GM11168 (cell line): Measurements from ENCODE around the gene POU6F1.
"Not testable (repeated sequence)": the region's sequence is repeated elsewhere in the genome, so short reads cannot be mapped to it uniquely, and the experiment has no call there.

Experiments
- in situ Hi-C: fragments of 300-500 bp; cut with MboI; formaldehyde crosslinking; loops from one replicate; pipeline ENCODE4 v1.12.0; 2022; ENCODE audit warnings: low sequenced_read_pairs; ENCODE audit not compliant: unreplicated experiment

POU6F1 gene

DNA sequence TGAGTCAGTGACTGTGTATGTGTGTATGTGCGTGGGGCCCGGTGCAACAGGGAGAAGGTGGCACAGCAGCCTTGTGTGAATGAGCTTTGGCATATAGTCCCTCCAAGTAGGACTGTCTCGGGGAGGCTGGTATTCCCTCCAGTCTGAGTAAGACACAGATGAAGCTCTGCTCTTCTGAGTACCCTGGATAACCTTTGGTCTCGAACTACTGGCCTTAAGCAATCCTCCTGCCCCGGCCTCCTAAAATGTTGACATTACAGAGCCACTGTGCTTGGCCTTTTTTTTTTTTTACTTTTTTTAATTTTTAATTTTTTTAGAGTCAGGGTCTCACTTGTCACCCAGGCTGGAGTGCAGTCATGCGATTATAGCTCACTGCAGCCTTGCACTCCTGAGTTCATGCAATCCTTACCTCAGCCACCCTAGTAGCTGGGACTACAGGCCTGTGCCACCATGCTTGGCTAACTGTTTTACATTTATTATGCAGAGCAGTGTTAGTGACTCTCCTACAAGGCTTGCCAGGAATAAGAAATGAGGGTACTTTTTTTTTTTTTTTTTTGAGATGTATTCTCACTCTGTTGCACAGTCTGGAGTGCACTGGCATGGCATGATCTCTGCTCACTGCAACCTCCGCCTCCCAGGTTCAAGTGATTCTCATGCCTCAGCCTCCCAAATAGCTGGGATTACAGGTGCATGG, 11.4 kb upstream of the POU6F1 start:
- in situ Hi-C loops, result no loop called here

DNA sequence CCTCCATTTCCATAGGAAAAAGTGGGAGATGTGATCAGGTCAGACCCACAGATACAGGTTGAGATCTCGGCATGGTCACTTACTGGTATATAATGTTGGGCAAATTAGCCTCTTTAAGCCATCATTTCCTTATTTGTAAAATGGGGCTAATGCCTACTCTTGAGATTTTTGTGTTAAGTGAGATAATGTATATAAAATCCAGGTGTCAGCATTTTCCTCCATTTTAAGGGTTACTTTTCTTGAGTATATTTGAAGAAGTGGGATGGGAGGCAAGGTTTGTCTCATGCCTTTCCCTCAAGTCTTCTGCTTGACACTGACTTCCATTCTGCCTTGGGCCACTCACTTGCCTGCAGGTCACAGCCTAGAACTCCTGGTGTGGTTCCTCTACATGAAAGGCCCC, 10.1 kb upstream of the POU6F1 start:
- in situ Hi-C loops, result no loop called here

DNA sequence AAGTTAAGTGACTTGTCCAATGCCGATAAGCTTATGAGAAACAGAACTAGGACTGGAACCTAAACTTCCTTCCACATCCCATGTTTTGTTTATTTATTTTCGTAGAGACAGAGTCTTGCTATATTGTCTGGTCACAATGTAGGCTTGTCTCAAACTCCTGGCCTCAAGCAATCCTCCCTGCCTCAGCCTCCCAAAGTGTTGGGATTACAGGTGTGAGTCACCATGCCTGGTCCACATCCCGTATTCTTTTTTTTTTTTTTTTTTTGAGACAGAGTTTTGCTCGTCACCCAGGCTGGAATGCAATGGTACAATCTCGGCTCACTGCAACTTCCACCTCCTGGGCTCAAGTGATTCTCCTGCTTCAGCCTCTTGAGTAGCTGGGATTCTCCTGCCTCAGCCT, 9.2 kb upstream of the POU6F1 start:
- in situ Hi-C loops, result not testable (repeated sequence)

DNA sequence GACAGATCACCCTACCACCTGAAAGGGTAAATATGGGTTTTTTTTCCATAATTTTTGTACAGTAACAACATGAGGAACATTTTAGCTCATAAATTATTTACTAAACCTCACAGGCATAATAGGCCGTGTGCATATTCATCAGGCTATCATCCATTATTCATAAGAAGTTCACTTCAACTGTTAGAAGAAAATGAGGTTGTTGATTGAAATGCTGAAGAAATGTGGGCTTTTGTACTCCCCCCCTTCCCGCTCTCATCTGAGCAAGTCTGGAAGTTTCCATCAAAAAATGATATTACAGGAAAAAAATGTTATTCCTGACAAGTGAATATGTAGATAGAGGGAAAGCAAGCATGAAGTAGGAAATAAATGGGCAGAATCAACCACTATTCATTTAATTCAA, 7.9 kb upstream of the POU6F1 start:
- in situ Hi-C loops, result no loop called here

DNA sequence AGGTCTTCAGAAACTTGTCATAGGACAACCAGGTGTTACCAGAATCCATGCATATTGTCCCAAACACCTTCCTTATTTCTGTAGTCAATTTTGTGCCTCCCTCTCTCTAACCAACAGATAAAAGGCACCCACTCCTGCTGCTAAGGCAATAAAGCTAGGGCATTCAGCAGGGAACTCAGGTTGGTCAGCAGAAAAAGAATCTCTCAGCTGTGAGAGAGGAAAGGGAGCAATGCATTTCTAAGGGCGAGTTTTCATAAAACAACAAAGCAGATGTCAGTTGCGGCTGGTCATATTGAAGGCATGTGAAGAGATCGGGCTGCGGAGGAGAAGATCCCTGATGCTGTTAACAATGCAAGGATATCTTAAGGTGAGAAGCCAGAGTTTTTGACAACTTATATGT, 7.4 kb upstream of the POU6F1 start:
- in situ Hi-C loops, result no loop called here

DNA sequence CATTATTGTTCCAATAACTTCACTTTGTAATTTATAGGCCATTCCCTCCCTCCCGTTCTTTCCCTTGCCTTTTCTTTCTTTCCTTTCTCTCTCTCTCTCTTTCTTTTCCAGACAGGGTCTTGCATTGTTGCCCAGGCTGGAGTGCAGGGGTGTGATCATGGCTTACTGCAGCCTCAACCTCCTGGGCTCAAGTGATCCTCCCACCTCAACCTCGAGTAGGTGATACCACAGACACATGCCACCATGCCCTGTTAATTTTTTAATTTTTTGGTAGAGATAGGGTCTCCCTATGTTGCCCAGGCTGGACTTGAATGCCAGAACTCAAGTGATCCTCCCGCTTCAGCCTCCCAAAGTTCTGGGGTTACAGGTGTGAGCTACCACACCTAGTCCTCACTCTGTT, 6.8 kb upstream of the POU6F1 start:
- in situ Hi-C loops, result no loop called here

DNA sequence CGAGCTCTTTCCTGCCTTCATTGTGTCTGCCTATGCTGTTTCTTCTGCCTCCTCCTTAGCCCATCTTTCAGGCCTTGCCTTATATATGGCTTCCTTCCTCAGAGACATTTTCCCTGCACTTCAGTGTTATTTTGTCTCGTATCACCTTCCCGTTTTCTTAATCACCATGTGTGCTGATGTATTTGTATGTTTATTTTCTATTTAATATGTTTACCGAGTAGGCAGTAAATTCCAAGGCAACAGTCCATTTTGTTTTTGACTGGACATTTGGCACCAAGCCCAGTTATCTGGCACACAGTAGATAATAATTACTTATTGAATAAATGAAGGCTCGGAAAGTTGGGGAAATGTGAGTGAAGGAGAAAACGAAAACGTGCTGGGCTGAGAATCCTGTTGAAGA, 4.6 kb upstream of the POU6F1 start:
- in situ Hi-C loops, result no loop called here

DNA sequence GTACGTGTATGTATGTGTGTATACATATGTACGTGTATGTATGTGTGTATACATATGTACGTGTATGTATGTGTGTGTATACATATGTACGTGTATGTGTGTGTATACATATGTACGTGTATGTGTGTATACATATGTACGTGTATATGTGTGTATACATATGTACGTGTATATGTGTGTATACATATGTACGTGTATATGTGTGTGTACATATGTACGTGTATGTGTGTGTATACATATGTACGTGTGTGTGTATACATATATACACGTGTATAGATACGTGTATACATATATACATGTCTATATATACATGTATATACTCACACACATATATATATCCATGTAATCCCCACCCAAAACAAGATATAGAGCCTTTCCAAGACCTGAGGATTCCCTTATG, 2.0 kb upstream of the POU6F1 start:
- in situ Hi-C loops, result not testable (repeated sequence)

DNA sequence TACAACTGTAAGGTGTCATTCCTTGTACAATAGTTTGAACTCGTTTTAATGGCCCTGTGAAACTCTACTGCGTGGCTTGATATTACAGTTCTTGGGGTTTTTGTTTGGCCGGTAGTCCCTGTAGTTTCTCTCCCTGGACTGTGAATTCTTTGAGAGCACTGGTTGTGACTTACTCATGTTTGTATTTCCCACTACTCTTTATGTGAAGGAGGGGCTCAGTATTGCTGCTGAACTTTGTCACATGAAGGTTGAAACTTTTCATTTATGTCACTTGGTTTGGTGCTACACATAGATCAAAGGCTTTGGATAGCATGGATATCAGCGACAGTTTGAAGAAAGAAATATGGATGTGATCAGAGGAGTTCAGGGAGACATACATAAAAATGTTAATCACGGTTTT, 1.5 kb upstream of the POU6F1 start:
- in situ Hi-C loops, result no loop called here

DNA sequence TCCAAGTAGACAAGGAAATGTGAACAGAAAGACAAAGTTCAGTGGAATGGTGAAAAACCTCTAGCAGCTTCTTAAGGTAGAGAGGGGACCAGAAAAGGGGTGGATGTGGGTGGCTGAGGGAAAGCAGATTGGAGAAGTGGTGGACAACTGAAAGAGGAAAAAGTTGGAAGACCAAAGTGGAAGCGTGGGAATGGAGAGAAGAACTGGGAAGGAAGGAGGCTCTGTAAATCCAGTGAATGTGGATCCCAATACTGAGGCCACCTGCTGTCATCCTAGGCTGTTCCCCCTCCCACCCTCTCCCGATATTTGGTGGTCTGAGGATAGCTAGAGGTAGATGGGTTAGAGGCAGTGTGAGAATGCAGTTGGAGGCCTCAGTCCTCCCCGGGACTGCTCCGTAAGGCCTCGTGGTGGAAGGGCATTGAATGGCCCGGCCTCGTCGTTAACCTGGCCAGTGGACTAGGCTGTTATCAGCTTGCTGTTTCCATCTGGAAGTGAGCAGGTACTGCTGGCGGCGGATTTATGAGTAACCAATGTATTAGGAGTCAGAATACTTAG, 822 bp upstream of the POU6F1 start:
- in situ Hi-C loops, result no loop called here

DNA sequence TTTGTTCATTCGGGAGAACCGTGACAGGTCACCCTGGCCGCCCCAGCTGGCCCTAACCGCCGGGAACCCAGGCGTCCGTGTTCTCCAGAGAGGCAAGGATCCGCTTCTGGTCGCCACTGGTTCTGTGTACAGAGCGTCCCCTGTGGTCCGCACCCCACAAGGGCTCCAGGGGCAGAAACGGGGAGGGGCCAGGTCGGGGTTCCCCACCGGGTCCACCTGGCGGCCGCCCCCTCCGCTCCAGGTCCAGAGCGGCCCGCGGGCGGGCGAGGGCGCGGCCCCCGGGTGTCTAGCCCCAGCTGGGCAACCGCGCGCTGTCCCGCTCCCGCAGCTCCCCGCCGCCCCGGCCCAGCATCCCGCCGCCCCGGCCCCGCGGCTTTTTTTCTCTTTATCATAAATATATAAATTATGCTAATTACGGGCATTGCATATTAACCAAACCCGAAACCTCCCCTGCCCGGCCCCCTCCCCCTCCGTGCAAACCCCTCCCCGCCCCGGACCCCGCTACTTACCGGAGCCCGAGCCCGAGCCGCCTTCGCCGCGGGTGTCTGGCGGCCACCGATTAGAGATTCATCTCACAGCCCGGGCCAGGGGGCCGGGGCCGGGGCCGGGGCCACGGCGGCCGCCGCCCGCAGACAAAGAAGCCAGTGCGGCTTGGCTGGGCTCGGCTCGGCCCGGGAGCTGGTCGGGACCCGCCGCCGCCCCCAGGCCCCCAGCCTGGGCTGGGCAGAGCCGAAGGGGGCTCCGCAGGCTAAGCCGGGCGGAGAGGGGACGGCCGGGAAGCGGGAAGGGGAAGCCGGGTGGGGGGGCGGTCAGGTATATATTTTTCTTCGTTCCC, 512 bp downstream of the POU6F1 start:
- in situ Hi-C loops, result no loop called here

DNA sequence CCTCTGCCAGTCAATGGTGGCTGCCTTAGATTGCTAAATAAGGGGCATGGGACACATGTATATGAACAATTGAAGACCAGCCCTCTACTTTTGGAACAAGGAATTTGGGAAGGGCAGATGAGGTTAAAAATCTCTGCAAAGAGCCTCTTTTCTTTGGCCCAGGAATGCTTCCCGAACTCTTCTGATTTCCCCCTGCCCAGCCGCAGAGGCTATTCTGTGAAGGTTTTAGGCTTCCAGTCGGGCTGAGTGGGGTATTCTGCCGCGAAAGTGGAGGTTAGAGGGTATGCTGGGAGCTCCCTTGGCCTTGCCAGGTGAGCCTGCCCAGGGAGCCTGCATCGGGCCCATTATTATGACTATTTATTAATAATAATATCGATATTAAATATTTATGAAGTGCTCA, 1.2 kb downstream of the POU6F1 start:
- in situ Hi-C loops, result no loop called here

DNA sequence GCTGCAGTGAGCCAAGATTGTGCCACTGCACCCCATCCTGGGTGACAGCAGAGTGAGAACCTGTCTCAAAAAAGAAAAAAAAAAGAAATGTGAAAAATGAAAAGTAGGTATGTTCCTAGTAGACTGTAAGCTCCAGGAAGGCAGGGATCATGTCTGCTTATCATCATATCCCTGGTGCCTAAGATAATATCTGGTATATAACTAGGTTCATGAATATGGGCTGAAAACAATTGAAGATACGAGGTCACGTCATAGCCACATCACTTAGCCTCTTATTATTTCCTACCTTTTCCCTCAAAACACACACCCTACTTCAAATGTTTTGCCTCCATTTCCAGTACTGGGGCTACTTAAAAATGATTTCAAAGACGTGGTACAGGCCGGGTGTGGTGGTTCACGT, 3.0 kb downstream of the POU6F1 start:
- in situ Hi-C loops, result no loop called here

DNA sequence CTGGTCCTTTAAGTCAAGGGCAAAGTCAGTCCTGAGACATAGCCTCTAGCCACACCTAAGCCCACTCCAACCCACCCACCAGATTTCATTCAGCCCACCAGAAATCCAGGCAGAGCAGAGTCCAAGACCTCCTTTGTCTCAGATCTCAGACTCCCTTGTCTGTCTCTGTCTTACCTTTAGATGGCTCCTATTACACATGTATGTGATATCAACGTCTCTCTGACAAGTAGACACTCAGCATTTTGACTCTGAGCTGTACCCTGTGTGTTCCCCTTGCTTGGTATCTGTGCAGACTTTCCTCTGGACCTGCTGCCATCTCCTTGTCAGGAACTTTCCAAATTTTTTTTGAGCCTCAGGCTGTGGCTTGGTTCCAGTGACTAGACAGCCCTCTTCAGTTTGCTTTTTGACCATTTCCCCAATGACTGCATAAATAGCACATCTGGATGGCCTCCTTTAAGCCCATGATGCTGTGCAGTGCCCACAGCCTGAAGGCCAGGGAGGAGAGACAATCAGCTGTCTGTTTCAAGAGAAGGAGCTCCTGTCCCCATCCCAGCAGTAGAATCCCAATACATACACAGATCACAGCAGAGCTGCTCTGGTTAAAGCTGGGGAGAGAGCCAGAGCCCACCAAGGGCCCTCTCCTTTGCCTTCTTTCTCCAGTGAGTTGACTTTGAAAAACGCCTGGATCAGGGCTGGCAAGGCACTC, 7.0 kb downstream of the POU6F1 start:
- in situ Hi-C loops, result no loop called here

DNA sequence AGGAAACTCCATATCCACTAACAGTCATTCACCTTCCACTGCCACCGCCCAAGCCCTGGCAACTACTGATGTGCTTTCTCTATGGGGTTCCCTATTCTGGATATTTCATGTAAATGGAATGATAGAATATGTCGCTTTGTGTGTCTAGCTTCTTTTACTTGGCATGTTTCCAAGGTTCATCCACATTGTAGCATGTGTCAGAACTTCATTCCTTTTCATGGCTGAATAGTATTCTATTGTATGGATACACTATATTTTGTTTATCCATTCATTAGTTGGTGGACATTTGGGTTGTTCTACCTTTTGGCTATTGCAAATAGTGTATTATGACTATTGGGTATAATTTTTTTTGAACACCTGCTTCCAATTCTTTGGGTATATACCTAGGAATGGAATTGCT, 8.6 kb downstream of the POU6F1 start:
- in situ Hi-C loops, result no loop called here

DNA sequence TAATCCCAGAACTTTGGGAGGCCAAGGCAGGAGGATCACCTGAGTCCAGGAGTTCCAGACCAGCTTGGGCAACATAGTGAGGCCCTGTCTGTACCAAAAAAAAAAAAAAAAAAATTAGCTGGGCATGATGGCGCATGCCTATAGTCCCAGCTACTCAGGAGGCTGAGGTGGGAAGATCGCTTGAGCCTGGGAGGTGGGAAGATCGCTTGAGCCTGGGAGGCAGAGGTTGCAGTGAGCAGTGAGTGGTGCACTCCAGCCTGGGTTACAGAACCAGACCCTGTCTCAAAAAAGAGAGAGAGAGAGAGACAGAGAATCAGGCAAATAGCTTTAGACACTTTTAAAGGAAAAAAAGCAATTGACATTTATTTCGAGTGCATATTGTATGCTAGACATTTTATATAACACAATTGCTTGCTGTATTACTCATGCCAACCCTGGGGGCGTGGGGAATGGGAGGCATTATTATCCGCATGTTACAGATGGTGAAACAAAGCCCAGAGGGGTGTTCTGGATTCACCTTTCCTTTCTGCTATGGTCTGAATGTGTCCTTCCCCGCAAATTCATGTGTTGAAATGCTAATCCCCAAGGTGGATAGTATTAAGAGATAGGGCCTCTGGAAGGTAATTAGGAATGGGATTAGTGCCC, 9.7 kb downstream of the POU6F1 start:
- in situ Hi-C loops, result no loop called here

DNA sequence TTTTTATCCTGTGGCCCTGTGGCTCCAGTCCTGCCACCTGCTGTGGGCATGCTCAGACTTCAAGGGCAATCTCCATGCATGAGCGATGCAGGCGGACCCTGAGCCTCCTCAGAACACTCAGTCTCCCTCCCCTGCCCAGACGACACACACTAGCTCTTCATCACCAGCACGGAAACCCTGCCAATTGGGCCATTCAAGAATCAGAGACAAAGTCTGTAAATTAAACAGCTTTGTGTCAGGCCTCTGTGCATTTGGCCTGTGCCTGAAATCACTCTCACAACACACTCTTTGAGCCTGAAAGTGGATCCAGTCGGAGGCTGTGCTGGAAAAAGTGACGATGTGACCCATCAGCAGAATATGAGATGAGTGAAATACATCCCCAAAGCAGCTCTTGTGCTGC, 12.5 kb downstream of the POU6F1 start:
- in situ Hi-C loops, result no loop called here

DNA sequence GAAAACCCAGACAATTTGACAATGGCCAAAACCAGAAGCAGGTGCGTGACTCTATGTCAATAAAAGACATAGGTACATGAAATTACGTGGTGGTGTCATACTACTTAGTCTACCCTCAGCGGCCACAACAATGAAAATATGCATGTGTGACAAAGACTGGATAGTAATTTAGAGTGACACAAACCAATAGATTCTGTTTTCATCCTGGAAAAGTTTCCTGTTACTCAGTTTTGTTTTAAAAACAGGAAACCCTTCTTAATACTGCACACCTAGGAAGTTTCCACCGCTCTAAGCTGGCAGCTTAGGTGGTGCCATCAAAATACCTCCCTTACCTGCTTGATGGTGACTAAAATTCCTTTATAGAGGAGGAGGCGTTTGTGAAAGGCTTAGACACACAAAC, 15.1 kb downstream of the POU6F1 start:
- in situ Hi-C loops, result no loop called here

DNA sequence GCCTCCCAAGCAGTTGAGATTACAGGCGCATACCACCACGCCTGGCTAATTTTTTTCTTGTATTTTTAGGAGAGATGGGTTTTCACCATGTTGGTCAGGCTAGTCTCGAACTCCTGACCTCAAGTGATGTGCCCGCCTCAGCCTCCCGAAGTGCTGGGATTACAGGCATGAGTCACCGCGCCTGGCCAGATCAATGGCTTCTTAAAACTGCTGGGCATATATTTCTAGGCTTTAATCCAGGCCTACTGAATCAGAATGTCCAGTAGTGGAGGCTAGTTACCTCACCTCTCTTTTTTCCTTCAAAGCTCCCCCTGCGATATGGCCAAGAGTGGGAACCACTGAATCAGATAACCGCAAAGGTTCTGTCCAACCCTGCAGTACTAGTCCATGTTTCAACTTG, 17.1 kb downstream of the POU6F1 start:
- in situ Hi-C loops, result no loop called here

DNA sequence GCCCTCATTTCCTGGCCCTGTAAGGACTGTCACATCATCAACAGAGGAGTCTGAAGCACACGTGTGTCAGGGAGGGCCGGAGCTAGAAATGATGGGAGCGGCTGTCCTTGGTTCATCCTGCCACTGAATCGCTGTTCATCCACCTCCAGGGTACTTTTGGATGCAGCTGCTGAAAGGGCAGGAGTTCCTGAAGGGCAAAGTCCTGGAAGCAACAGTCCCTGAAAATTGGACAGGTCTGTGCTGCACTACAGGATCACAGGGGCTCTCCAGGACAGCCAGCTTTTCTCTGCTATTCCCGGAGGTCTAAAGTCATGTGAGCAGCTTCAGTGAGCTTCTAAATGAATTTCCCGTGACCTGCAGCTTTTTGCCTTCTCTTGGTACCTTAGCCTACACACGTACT, 17.7 kb downstream of the POU6F1 start:
- in situ Hi-C loops, result no loop called here
